H1 (cell line): Measurements from ENCODE around the gene CMSS1.

ENCODE experiments used
- CTCF ChIP-seq, 3 experiments: IDR thresholded peaks; 1 replicate in 2 of 3; 2 replicates in 1 of 3; pipeline versions ENCODE4 v1.5.1 to v1.6.1; 2011; ENCODE audit warnings: low read length in 3 of 3, mild to moderate bottlenecking in 3 of 3, inconsistent platforms in 2 of 3, low read depth in 1 of 3, moderate library complexity in 1 of 3; ENCODE audit not compliant: insufficient read depth in 1 of 3; ENCODE audit errors: control extremely low read depth in 1 of 3
- JUND ChIP-seq: IDR thresholded peaks from 2 replicates; pipeline ENCODE4 v1.6.1; 2011; ENCODE audit warnings: mild to moderate bottlenecking, improper control_type of control experiment, low read length
- NRF1 ChIP-seq: IDR thresholded peaks from 2 replicates; pipeline ENCODE4 v1.6.1; 2011; ENCODE audit warnings: mild to moderate bottlenecking, low read depth, low read length, improper control_type of control experiment

GRCh38 chr3:99836681-99837080 lies 19.0 kb downstream of the CMSS1 start:
- TF ChIP-seq CTCF (IDR thresholded peaks at IDR 0.05; ENCODE audit: control extremely low read depth in 1 of 3, insufficient read depth in 1 of 3, low read depth in 1 of 3, low read length in 3 of 3) = no peak
- no peak for TF ChIP-seq NRF1
- TF ChIP-seq JUND = no peak
